ENCODE measurements around the gene GJC2.

GJC2 gene

DNA sequence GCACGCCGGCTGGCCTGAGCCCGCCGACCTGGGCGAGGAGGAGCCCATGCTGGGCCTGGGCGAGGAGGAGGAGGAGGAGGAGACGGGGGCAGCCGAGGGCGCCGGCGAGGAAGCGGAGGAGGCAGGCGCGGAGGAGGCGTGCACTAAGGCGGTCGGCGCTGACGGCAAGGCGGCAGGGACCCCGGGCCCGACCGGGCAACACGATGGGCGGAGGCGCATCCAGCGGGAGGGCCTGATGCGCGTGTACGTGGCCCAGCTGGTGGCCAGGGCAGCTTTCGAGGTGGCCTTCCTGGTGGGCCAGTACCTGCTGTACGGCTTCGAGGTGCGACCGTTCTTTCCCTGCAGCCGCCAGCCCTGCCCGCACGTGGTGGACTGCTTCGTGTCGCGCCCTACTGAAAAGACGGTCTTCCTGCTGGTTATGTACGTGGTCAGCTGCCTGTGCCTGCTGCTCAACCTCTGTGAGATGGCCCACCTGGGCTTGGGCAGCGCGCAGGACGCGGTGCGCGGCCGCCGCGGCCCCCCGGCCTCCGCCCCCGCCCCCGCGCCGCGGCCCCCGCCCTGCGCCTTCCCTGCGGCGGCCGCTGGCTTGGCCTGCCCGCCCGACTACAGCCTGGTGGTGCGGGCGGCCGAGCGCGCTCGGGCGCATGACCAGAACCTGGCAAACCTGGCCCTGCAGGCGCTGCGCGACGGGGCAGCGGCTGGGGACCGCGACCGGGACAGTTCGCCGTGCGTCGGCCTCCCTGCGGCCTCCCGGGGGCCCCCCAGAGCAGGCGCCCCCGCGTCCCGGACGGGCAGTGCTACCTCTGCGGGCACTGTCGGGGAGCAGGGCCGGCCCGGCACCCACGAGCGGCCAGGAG is 8.6 kb downstream of the GJC2 start:
- H3K4me3 ChIP-seq (replicated peaks in 1 of 2; ENCODE audit: low read depth in 2 of 2, low read length in 2 of 2): no peak overlapping the region
- TF ChIP-seq, protein P1, sequence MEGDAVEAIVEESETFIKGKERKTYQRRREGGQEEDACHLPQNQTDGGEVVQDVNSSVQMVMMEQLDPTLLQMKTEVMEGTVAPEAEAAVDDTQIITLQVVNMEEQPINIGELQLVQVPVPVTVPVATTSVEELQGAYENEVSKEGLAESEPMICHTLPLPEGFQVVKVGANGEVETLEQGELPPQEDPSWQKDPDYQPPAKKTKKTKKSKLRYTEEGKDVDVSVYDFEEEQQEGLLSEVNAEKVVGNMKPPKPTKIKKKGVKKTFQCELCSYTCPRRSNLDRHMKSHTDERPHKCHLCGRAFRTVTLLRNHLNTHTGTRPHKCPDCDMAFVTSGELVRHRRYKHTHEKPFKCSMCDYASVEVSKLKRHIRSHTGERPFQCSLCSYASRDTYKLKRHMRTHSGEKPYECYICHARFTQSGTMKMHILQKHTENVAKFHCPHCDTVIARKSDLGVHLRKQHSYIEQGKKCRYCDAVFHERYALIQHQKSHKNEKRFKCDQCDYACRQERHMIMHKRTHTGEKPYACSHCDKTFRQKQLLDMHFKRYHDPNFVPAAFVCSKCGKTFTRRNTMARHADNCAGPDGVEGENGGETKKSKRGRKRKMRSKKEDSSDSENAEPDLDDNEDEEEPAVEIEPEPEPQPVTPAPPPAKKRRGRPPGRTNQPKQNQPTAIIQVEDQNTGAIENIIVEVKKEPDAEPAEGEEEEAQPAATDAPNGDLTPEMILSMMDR (IDR thresholded peaks at IDR 0.05; ENCODE audit: low read depth, low read length): no peak
- DNase-seq (ENCODE audit: low read depth in 2 of 2): no peak

- TF ChIP-seq, protein P1 (IDR thresholded peaks at IDR 0.05; ENCODE audit: low read depth, low read length): no peak
- H3K4me3 ChIP-seq (replicated peaks in 1 of 2; ENCODE audit: low read depth in 2 of 2, low read length in 2 of 2): no peak overlapping the region
- no peak for DNase-seq (ENCODE audit: low read depth in 2 of 2)
These were observed 9.4 kb downstream of the GJC2 start for GRCh38 chr1:228159008-228159665.

GRCh38 chr1:228160201-228160761 is 10.6 kb downstream of the GJC2 start:
- TF ChIP-seq, protein P1 (IDR thresholded peaks at IDR 0.05; ENCODE audit: low read depth, low read length): no peak
- DNase-seq (ENCODE audit: low read depth in 2 of 2): no peak

DNA sequence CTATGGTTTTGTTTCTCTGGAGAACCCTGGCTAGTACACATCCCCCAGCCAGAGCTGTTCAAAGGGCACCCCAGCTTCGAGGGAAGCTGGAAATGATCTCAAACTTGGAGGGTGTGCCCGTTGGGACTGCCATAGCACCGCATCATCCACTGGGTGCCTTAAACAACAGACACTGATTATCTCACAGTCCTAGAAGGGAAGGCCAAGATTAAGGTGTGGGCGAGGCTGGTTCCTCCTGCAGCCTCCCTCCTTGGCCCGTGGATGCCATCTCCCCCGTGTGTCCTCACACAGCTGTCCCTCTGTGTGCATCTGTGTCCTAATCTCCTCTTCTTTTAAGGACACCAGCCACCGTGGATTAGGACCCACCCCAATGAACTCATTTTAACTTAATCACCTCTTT is 11.6 kb downstream of the GJC2 start:
- no peak overlapping the region for H3K4me3 ChIP-seq (replicated peaks in 1 of 2; ENCODE audit: low read depth in 2 of 2, low read length in 2 of 2)
- TF ChIP-seq, protein P1 (IDR thresholded peaks at IDR 0.05; ENCODE audit: low read depth, low read length): no peak
- no peak for DNase-seq (ENCODE audit: low read depth in 2 of 2)

More at GRCh38 chr1:228160201-228160761, 10.6 kb downstream of the GJC2 start:
- no peak overlapping the region for H3K4me3 ChIP-seq (replicated peaks in 1 of 2; ENCODE audit: low read depth in 2 of 2, low read length in 2 of 2)

DNA sequence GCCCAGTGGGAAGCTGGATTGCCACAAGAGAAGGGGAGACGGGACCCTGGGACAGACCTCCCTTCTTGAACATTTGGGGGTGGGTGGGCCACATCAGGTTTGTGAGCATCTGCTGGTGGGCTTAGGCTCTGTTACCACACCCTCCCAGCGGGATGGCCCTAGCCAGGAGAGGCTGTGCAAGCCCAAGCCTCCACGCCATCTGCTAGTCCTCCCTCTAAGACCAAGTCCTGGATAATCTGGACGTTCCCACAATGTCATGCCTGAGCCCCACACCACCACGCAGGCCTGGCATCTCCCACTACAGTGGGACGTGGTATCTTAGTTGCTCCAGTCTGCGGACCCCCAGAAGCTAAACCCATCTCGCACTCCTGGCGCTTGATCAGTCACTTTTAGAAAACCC is 12.1 kb downstream of the GJC2 start:
- TF ChIP-seq, protein P1 (IDR thresholded peaks at IDR 0.05; ENCODE audit: low read depth, low read length): no peak
- no peak for DNase-seq (ENCODE audit: low read depth in 2 of 2)
- no peak overlapping the region for H3K4me3 ChIP-seq (replicated peaks in 1 of 2; ENCODE audit: low read depth in 2 of 2, low read length in 2 of 2)

- peak; percentile 44 to 57 for DNase-seq (ENCODE audit: low read depth in 2 of 2)
- H3K4me3 ChIP-seq (replicated peaks in 1 of 2; ENCODE audit: low read depth in 2 of 2, low read length in 2 of 2): no peak overlapping the region
- TF ChIP-seq, protein P1 (IDR thresholded peaks at IDR 0.05; ENCODE audit: low read depth, low read length): no peak
These were observed 12.7 kb downstream of the GJC2 start for GRCh38 chr1:228162286-228163006.

All from cardiac fibroblast (primary cell).